AG10803 (cell line): ENCODE measurements around the gene NR2C2.

ENCODE experiments used
- DNase-seq: peaks from one replicate; pipeline ENCODE4 v3.0.0; 2010; ENCODE audit warnings: low read depth
- H3K4me3 ChIP-seq: 2 replicates; pipeline ENCODE4 v1.5.1; 2011; ENCODE audit warnings: mild to moderate bottlenecking, low read length, control low read depth
- TF ChIP-seq, protein P1 (sequence below): conservative IDR thresholded peaks from 2 replicates; pipeline ENCODE4 v1.5.1; 2011; ENCODE audit warnings: mild to moderate bottlenecking, low read length, control low read depth, inconsistent platforms

The NR2C2 gene

DNA sequence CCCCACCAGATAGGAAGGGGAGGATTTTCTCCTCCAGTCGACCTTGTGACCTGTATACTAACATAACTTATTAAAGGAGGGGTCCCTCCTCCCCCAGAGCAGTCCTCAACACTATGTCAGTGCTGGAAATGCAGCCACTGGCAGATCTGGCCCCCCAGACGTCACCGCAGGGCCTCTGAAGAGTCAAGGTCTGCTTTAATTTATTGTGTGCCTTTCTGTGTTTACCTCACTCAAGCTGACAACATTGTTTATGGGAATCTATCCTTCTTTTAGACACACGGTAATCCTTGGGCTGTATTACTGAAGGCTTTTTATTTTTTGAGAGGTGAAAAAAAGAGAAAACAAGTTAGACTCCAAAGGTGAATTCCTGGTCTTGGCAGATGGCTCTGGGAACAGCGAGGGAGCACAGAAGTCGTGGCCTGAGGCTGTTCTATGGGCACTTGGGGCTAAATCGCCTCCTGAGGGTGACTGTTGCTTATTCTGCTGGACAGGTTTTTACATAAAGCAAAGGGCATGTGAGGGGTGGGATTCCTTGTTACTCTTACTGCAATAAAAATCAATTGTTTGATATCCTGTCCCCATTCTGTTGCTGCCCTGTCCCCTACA lies 13.5 kb upstream of the NR2C2 start:
- H3K4me3 ChIP-seq = no peak overlapping the region
- TF ChIP-seq, protein P1, sequence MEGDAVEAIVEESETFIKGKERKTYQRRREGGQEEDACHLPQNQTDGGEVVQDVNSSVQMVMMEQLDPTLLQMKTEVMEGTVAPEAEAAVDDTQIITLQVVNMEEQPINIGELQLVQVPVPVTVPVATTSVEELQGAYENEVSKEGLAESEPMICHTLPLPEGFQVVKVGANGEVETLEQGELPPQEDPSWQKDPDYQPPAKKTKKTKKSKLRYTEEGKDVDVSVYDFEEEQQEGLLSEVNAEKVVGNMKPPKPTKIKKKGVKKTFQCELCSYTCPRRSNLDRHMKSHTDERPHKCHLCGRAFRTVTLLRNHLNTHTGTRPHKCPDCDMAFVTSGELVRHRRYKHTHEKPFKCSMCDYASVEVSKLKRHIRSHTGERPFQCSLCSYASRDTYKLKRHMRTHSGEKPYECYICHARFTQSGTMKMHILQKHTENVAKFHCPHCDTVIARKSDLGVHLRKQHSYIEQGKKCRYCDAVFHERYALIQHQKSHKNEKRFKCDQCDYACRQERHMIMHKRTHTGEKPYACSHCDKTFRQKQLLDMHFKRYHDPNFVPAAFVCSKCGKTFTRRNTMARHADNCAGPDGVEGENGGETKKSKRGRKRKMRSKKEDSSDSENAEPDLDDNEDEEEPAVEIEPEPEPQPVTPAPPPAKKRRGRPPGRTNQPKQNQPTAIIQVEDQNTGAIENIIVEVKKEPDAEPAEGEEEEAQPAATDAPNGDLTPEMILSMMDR = no peak
- no peak for DNase-seq

DNA sequence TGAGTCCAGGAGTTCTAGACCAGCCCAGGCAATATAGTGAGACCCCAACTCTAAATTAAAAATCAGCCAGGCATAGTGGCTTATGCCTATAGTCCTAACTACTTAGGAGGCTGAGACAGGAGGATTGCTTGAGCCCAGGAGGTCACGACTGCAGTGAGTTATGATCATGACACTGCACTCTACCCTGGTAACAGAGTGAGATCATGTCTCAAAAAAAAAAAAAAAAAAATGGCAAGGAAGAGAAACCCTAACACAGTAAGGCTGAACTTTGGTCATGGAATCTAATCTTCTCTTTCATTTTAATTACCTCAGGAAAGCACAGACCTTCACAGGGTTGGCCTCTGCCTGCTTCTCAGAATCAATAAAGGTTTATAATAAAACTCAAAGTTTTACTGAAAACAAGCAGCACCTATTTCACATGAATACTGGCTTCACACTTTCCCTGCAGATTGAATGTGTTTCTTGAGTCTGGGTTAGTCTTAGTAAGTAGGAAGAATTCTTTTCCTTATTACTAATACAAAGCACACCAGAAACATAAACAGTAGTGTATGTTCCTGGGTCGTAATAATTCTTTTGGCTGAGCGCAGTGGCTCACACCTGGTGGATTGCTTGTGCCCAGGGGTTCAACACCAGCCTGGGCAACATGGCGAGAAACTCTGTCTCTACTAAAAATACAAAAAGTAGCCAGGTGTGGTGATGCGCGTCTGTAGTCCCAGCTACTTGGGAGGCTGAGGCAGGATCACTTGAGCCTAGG lies 11.6 kb upstream of the NR2C2 start:
- DNase-seq = no peak
- TF ChIP-seq, protein P1 = no peak
- no peak overlapping the region for H3K4me3 ChIP-seq

DNA sequence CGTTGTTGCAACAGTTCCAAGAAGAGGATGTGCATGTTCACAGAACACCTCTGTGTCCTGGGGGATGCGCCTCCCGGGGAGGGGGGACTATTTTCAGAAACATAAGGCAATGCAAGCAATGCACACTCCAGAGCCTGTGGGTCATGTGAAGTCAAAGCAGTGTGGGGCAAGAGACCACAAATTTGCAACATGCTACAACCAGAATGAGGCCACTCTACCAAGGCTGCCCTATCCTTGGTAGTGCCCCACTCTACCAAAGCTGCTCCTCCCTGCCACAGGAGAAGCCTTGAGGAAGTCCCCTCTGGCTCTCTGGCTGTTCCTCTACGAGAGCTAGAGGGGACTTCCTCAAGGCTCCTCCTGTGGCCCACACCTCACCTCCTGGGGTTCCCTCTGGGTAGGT lies 8.4 kb upstream of the NR2C2 start:
- TF ChIP-seq, protein P1 = no peak
- no peak overlapping the region for H3K4me3 ChIP-seq
- DNase-seq = no peak

DNA sequence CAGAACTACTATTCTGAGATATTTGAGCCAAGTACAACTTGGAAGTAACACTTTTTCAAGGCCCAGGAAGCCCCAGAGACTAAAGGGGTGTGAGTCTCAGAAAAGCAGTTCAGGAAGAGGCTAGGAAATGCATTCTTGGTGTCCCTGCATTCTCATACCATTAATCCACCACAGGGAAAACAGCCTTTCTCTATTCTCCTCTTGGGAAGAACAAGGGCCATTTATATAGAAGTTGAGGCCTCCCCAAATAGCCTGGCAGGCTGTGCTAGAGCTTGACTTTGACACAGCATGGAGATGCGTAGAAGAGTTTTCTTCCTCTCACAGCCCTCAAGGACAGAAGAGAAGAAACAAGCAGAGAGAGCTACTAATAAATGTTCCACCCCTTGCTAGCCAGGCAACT lies 5.5 kb upstream of the NR2C2 start:
- H3K4me3 ChIP-seq = no peak overlapping the region
- DNase-seq = no peak
- TF ChIP-seq, protein P1 = no peak

DNA sequence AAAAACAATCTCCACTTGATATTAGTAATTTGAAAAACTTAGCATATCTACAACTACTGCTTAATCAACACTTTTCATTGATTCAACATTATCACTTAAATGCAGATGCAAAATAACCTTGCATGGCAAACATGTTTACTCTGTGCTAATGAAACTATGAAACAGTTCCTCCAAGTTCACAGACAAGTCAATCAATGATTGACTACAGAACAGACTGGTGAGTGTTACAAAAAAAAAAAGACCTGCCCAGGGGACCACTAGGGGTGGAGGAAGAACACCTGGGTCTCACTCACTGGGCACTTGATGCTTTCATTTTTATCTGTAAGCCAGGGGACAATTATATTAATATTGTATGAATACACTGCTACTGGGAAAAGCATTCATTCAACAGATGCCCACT lies 4.3 kb upstream of the NR2C2 start:
- DNase-seq = no peak

DNA sequence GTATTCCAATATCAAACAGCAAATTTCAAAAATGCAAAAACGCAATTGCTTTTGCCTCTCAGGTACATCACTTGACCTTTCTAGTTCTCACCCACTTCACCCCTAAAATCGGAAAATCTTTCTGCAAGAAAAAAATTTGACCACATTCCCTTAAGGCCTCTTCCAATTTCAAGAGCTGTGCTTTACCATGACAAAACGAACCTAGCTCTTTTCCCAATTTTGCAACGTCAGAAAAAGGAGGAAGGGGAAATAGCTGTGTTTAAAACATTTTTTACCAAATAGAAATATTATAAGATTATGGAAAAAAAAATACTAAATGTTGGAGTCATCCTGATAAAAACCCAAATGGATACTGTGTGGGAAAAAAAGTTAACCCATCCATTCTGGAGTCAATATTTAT lies 1.1 kb upstream of the NR2C2 start:
- DNase-seq = no peak
- TF ChIP-seq, protein P1 = no peak
- H3K4me3 ChIP-seq = peak overlapping the region; percentile 90

More for the DNA sequence above, 4.3 kb upstream of the NR2C2 start:
- H3K4me3 ChIP-seq = no peak overlapping the region
- TF ChIP-seq, protein P1 = no peak

DNA sequence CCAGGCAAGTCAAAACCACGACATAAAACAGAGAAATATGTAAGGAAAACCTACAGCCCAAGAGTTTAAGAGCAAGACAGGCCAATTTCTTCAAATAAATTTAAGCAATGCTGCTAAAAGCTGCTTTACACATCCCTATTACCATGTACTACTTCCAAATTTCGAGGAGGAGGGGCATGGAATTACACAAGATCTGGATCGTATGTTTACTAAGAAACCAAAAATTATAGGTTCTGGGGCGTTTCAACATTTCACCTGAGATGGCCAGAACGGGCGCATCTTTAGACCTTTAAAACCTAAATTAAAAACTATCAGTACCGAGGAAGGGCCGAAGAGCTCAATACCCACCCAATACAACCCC lies 664 bp upstream of the NR2C2 start:
- H3K4me3 ChIP-seq = peak overlapping the region; percentile 90
- TF ChIP-seq, protein P1 = no peak
- peak; percentile 30 for DNase-seq
